Measurements from ENCODE around the gene NUS1. TPM values are rescaled to one million over a fixed set of nuclear protein-coding genes. Genes with fewer than 3 reads are reported as not detected.

Gene NUS1
- total and polyA plus RNA-seq, 9 of the 15 experiments (the other 6 are each of a cell fraction or from before 2014, with no cell fraction given): 16.3 to 53.7 (median 26.4) TPM

DNA sequence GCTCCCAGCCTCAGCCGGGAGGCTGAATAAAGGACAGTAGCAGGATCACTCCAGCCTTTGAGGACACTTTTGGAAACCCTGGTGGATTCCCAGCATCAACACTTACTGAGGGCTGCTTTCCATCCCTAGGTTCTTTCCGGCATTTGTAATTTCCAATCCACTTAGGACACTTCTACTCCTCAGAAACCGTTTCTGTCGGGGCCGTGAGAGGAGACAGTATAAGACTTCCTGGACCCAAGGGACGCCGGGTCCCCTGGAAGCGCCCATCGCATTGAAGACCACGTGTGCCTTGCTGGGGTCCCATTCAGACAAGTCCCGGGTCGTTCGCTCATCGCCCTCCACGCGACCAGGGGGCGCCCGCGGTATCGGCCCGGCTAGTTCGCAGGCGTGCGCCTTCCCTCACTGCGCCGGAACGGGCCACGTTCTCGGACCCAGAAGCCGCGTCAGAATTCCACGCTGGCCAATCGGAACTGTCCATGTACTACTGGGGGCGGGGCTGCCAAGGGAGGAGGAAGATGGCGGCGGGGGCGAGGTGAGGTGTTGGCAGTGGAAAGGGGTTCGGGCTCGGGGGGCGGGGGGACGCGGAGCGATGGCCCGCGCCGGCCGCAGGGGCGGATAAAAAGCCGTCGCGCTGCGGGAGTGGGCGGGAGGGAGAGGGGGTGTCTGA is at the start of gene NUS1 (continued):
- TF ChIP-seq ZNF174 (CRISPR knock-in tag; IDR thresholded peaks at IDR 0.05): no peak
- TF ChIP-seq ZKSCAN3 (CRISPR knock-in tag; IDR thresholded peaks at IDR 0.05): no peak
- peak in 1 of 2 experiments; percentile 28; a peak in 1 of 4 replicates for TF ChIP-seq NONO (IDR thresholded peaks at IDR 0.05; ENCODE audit: low read depth in 2 of 2, low read length in 1 of 2)
- TF ChIP-seq, protein P1, sequence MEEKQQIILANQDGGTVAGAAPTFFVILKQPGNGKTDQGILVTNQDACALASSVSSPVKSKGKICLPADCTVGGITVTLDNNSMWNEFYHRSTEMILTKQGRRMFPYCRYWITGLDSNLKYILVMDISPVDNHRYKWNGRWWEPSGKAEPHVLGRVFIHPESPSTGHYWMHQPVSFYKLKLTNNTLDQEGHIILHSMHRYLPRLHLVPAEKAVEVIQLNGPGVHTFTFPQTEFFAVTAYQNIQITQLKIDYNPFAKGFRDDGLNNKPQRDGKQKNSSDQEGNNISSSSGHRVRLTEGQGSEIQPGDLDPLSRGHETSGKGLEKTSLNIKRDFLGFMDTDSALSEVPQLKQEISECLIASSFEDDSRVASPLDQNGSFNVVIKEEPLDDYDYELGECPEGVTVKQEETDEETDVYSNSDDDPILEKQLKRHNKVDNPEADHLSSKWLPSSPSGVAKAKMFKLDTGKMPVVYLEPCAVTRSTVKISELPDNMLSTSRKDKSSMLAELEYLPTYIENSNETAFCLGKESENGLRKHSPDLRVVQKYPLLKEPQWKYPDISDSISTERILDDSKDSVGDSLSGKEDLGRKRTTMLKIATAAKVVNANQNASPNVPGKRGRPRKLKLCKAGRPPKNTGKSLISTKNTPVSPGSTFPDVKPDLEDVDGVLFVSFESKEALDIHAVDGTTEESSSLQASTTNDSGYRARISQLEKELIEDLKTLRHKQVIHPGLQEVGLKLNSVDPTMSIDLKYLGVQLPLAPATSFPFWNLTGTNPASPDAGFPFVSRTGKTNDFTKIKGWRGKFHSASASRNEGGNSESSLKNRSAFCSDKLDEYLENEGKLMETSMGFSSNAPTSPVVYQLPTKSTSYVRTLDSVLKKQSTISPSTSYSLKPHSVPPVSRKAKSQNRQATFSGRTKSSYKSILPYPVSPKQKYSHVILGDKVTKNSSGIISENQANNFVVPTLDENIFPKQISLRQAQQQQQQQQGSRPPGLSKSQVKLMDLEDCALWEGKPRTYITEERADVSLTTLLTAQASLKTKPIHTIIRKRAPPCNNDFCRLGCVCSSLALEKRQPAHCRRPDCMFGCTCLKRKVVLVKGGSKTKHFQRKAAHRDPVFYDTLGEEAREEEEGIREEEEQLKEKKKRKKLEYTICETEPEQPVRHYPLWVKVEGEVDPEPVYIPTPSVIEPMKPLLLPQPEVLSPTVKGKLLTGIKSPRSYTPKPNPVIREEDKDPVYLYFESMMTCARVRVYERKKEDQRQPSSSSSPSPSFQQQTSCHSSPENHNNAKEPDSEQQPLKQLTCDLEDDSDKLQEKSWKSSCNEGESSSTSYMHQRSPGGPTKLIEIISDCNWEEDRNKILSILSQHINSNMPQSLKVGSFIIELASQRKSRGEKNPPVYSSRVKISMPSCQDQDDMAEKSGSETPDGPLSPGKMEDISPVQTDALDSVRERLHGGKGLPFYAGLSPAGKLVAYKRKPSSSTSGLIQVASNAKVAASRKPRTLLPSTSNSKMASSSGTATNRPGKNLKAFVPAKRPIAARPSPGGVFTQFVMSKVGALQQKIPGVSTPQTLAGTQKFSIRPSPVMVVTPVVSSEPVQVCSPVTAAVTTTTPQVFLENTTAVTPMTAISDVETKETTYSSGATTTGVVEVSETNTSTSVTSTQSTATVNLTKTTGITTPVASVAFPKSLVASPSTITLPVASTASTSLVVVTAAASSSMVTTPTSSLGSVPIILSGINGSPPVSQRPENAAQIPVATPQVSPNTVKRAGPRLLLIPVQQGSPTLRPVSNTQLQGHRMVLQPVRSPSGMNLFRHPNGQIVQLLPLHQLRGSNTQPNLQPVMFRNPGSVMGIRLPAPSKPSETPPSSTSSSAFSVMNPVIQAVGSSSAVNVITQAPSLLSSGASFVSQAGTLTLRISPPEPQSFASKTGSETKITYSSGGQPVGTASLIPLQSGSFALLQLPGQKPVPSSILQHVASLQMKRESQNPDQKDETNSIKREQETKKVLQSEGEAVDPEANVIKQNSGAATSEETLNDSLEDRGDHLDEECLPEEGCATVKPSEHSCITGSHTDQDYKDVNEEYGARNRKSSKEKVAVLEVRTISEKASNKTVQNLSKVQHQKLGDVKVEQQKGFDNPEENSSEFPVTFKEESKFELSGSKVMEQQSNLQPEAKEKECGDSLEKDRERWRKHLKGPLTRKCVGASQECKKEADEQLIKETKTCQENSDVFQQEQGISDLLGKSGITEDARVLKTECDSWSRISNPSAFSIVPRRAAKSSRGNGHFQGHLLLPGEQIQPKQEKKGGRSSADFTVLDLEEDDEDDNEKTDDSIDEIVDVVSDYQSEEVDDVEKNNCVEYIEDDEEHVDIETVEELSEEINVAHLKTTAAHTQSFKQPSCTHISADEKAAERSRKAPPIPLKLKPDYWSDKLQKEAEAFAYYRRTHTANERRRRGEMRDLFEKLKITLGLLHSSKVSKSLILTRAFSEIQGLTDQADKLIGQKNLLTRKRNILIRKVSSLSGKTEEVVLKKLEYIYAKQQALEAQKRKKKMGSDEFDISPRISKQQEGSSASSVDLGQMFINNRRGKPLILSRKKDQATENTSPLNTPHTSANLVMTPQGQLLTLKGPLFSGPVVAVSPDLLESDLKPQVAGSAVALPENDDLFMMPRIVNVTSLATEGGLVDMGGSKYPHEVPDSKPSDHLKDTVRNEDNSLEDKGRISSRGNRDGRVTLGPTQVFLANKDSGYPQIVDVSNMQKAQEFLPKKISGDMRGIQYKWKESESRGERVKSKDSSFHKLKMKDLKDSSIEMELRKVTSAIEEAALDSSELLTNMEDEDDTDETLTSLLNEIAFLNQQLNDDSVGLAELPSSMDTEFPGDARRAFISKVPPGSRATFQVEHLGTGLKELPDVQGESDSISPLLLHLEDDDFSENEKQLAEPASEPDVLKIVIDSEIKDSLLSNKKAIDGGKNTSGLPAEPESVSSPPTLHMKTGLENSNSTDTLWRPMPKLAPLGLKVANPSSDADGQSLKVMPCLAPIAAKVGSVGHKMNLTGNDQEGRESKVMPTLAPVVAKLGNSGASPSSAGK (IDR thresholded peaks at IDR 0.05): peak; percentile 62
- TF ChIP-seq ZNF165 (CRISPR knock-in tag; IDR thresholded peaks at IDR 0.05; ENCODE audit: borderline replicate concordance): no peak
- TF ChIP-seq PHF20 (IDR thresholded peaks at IDR 0.05; ENCODE audit: partially characterized antibody): peak; percentile 48
- peak; percentile 85 for TF ChIP-seq RB1 (IDR thresholded peaks at IDR 0.05; ENCODE audit: low read depth)
- TF ChIP-seq, protein P2, sequence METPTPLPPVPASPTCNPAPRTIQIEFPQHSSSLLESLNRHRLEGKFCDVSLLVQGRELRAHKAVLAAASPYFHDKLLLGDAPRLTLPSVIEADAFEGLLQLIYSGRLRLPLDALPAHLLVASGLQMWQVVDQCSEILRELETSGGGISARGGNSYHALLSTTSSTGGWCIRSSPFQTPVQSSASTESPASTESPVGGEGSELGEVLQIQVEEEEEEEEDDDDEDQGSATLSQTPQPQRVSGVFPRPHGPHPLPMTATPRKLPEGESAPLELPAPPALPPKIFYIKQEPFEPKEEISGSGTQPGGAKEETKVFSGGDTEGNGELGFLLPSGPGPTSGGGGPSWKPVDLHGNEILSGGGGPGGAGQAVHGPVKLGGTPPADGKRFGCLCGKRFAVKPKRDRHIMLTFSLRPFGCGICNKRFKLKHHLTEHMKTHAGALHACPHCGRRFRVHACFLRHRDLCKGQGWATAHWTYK (CRISPR knock-in tag; IDR thresholded peaks at IDR 0.05): no peak
- peak; percentile 81 for TF ChIP-seq ETV5 (CRISPR knock-in tag; IDR thresholded peaks at IDR 0.05; ENCODE audit: low read depth)
- TF ChIP-seq, protein P3, sequence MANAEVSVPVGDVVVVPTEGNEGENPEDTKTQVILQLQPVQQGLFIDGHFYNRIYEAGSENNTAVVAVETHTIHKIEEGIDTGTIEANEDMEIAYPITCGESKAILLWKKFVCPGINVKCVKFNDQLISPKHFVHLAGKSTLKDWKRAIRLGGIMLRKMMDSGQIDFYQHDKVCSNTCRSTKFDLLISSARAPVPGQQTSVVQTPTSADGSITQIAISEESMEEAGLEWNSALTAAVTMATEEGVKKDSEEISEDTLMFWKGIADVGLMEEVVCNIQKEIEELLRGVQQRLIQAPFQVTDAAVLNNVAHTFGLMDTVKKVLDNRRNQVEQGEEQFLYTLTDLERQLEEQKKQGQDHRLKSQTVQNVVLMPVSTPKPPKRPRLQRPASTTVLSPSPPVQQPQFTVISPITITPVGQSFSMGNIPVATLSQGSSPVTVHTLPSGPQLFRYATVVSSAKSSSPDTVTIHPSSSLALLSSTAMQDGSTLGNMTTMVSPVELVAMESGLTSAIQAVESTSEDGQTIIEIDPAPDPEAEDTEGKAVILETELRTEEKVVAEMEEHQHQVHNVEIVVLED (CRISPR knock-in tag; IDR thresholded peaks at IDR 0.05): peak; percentile 97
- TF ChIP-seq ZNF140 (CRISPR knock-in tag; IDR thresholded peaks at IDR 0.05): no peak
- peak; percentile 81; the same call in 1 of the 2 replicates for TF ChIP-seq GTF2F1 (IDR thresholded peaks at IDR 0.05; ENCODE audit: low read depth, low read length)
- peak; percentile 48; the same call in 1 of the 2 replicates for TF ChIP-seq POLR2AphosphoS5 (IDR thresholded peaks at IDR 0.05; ENCODE audit: control insufficient read depth, insufficient read depth, low read depth, low read length)
